ELF-1 (cell line): ENCODE measurements around the gene CHAC1.

Experiments
- DNase-seq: peaks from one replicate; pipeline ENCODE4 v3.0.0-alpha.2; 2016; ENCODE audit warnings: low read depth, low spot score

CHAC1 gene

GRCh38 chr15:40923551-40923950 lies 29.7 kb upstream of the CHAC1 start:
- DNase-seq = no peak

- DNase-seq = no peak
Observed at GRCh38 chr15:40925495-40925862, 27.8 kb upstream of the CHAC1 start.

GRCh38 chr15:40925863-40926658 lies 27.2 kb upstream of the CHAC1 start:
- peak; percentile 79 for DNase-seq

GRCh38 chr15:40926659-40927494 lies 26.4 kb upstream of the CHAC1 start:
- no peak for DNase-seq

GRCh38 chr15:40927495-40927872 lies 25.8 kb upstream of the CHAC1 start:
- DNase-seq = no peak

- no peak for DNase-seq
Observed at GRCh38 chr15:40927873-40928806, 25.1 kb upstream of the CHAC1 start.

- peak; percentile 87 for DNase-seq
Observed at GRCh38 chr15:40928821-40929659, 24.2 kb upstream of the CHAC1 start, which contains the start of gene DLL4. Gene DLL4, plus strand, starts transcription at chr15:40929340. Its CDS starts 329 bp downstream, at chr15:40929669.

GRCh38 chr15:40929660-40930429 lies 23.4 kb upstream of the CHAC1 start:
- peak; percentile 67 for DNase-seq

GRCh38 chr15:40930430-40931299 lies 22.6 kb upstream of the CHAC1 start:
- DNase-seq = peak; percentile 77

- DNase-seq = no peak
Observed at GRCh38 chr15:40931300-40932142, 21.8 kb upstream of the CHAC1 start.

GRCh38 chr15:40932156-40932555 lies 21.1 kb upstream of the CHAC1 start:
- DNase-seq = no peak

- no peak for DNase-seq
Observed at GRCh38 chr15:40932649-40933516, 20.4 kb upstream of the CHAC1 start.

GRCh38 chr15:40933517-40933902 lies 19.8 kb upstream of the CHAC1 start:
- DNase-seq = no peak

- no peak for DNase-seq
Observed at GRCh38 chr15:40934457-40934856, 18.8 kb upstream of the CHAC1 start.

- DNase-seq = no peak
Observed at GRCh38 chr15:40936234-40936708, 17.0 kb upstream of the CHAC1 start.

- DNase-seq = peak; percentile 26
Observed at GRCh38 chr15:40936709-40937666, 16.3 kb upstream of the CHAC1 start.
